GM21619 (cell line): ENCODE measurements around the gene IQGAP1.
"Not testable (repeated sequence)": the region's sequence is repeated elsewhere in the genome, so short reads cannot be mapped to it uniquely, and the experiment has no call there.

Experiments
- ATAC-seq: cut with Tn5 transposase; IDR thresholded peaks from one replicate; pipeline ENCODE4 v1.9.1; 2021; ENCODE audit not compliant: unreplicated experiment

Gene IQGAP1

DNA sequence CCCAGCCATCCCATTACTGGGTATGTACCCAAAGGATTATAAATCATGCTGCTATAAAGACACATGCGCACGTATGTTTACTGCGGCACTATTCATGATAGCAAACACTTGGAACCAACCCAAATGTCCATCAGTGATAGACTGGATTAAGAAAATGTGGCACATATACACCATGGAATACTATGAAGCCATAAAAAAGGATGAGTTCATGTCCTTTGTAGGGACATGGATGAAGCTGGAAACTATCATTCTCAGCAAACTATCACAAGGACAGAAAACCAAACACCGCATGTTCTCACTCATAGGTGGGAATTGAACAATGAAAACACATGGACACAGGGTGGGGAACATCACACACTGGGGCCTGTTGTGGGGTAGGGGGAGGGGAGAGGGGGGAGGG is 22.3 kb downstream of the IQGAP1 start:
- ATAC-seq: not testable (repeated sequence)

DNA sequence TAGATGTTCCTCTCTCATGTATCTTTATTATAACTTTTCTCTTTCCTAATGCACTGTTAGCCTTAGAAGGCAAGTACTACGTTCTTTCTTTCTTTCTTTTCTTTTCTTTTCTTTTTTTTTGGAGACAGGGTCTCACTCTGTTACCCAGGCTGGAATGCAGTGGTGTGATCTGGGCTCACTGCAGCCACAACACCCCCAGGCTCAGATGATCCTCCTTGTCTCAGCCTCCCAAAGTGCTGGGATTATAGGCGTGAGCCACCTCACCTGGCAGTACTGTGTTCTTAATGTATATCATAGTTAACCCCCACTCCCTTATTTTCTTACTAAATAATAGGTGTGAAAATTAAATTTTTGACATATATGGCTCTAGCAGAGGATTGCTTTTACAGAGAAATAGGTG is 23.1 kb downstream of the IQGAP1 start:
- no peak for ATAC-seq

DNA sequence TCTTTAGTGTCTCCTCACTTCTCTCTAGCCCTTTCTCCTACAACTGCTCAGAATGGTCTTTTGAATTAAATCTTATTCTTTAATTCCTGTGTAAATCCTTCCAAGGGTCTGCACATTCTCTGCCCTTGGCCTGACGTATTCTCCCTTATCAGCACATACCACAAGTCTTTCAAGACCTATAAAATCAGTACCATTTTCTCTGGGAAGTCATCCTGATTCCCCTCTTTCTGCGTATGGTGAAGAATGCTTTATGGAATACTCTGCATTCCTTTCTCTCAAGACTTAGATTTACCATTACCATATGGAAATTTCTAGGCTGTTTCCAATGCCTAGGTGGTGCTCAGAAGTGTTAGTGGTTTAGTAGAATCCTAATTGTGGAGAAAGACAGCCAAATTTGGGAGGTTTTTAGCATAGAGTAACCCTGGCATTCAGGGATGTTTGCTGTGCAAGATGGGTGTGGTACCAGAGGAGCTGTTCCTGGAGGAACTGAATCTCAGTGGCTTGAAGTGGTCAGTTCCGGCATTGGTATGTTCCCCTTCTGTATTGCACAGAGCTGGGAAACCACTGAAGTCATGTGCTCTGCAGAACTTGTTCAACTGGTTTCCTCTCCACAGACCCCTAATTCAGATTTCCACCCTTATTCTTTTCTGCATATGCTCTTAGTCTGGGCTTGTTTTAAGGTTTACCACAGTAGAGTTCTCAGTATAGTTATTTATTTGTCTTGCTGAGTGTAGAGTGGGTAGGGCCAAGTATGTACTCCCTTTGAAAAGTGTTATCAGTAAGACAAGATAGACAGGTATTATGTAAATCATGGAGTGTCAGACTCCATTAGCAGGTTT is 24.5 kb downstream of the IQGAP1 start:
- ATAC-seq: peak; percentile 88

GRCh38 chr15:90413411-90414379 is 25.7 kb downstream of the IQGAP1 start:
- ATAC-seq: no peak

DNA sequence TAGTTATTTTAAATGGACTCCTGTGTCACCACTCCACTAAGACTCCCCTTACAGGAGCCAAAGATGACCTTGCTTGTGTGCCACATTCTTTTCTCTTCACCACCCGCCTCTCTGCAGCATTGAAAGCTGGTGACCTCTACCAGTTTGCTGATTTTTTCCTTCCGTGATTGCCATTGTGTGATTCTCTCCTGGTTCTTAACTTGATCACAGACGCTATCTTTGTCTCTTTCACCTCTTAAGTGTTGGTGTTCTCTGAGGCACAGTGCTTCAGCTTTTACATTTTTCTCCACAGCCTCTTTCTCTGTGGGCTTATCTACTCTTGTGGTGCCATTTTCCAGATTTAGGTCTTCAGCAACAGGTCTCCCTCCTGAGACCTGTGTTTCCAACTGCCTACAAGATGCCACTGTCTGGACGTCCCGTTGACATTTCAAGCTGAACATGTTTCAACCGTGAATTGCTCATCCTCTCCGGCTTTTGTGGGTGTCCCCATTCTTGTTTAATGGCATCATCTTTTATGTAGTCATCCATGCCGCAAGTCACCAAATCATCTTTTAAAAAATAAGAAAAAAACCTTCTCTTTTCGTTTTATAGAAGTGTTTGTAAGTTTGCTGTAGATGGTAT is 26.5 kb downstream of the IQGAP1 start:
- no peak for ATAC-seq

DNA sequence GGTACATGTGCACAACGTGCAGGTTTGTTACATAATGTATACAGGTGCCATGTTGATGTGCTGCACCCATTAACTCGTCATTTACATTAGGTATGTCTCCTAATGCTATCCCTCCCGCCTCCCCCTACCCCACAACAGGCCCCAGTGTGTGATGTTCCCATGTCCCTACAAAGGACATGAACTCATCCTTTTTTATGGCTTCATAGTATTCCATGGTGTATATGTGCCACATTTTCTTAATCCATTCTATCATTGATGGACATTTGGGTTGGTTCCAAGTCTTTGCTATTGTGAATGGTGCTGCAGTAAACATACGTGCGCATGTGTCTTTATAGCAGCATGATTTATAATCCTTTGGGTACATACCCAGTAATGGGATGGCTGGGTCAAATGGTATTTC is 28.0 kb downstream of the IQGAP1 start:
- ATAC-seq: not testable (repeated sequence)

GRCh38 chr15:90418627-90419026 is 30.6 kb downstream of the IQGAP1 start:
- no peak for ATAC-seq

DNA sequence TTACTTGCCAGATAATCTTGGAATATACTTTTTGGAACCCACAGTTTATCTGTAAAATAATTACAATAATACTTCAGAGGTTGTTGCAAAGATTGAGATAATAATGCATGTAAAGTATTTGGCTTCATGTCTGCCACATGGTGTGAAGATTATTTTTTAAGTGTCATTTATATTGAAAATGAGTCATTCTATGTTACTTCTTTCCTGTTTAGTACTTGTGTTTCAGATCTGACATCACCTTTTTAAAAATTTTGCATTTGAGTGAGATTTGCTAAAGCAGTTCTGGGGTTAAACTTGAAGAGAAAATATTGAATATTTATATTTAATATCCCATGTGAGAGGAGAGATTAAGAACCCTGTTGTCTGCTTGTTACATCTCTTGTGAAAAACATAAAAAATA is 31.2 kb downstream of the IQGAP1 start:
- ATAC-seq: no peak

DNA sequence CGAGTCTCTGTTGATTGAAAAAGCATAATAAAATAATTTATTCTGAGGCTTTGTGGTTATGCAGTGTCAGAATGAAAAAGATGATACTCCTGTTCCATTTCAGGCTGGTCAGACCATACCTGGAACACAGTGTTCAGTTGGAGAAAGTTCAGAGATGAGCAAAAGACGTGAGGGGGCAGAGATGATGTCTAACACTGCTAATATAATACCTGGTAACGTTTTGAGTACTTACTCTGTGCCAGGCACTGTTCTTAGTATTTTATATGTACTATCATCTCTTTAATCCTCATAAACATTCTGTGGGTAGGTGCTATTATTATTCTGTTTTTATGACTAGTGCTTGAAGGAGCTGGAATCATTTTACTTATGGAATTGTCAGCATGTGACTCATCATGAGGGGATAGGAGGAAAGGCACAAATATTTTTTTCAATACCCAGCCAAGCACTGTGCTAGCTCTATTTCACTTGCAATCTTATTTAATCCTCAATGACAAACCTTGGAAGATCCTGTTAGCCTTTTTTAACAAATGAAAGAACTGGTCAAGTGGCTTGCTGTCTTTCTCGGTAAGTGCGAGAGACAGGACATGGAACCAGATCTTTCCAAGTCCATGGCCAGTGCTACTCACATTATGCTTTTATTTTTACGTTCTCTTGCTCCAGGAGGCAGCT is 31.8 kb downstream of the IQGAP1 start:
- peak; percentile 53 for ATAC-seq

DNA sequence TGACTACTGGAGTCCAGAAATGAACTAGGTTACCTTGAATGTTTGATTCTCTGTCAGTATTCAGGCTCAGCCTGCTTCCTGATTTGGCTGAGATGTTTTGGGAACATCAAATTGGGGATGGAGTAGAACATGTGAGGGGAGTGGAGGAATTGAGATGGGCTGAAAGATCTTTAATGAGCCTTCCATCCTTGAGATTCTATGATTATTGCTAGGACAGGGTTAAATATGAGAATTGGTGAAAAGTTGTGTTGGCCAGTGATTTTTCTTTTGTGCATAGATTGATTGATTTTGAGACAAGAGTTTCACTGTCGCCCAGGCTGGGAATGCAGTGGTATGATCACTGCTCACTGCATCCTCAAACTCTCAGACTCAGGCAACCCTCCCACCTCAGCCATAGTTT is 32.4 kb downstream of the IQGAP1 start:
- ATAC-seq: no peak

DNA sequence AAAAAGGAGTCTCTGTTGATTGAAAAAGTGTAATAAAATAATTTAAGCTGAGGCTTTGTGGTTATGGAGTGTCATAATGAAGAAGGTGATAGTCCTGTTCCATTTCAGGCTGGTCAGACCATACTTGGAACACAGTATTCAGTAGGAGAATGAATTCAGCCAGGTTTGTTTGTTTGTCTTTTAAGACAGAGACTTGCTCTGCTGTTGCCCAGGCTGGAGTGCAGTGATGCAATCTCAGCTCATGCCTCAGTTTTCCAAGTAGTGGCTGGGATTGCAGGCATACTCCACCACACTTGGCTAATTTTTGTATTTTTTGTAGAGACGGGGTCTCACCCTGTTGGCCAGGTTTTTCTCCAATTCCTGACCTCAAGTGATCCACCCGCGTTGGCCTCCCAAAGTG is 33.5 kb downstream of the IQGAP1 start:
- no peak for ATAC-seq

DNA sequence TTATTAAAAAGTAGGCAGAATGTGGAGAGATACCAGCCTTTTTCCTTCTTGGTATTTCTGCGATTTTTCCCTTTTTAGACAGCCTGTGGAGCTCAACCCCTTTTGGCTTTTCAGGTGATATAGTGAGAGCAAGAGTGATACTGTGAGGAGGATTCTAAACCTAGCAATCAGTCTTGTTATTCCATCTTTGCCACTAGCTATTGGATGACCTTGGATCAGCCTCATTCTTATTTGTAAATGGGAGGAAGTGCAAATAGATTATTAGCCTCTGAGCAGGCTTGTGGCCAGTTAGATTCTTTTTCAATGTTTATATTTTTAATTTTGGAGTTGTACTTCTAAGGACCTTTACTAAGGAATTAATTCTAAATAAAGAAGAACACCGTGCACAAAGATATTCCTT is 34.0 kb downstream of the IQGAP1 start:
- ATAC-seq: no peak

- no peak for ATAC-seq
Measured at GRCh38 chr15:90422936-90423335, 34.9 kb downstream of the IQGAP1 start.

DNA sequence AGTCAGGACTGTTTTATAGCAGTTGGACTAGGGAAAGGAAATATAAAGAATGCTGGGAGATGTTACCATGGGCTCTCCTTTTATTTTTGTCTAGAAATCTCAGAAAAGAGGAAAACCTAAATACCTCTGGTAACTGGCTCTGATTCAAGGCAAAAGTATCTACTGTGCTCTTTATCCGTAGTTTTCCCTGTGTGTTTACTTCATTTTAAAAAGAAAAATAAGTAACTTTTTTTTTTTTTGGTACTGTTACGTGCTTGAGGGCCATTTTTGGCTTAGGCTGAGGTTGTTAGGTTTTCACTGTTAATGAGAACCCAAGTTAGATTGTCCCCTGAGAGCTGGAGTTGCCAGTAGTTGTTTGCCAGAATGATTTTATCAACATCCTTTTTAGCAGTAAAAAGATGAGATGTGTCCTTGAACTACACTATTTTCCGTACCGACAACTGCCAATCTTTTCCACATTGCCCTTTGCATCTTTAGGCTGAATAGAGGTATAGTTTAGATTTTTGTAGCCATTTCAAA is 35.8 kb downstream of the IQGAP1 start:
- no peak for ATAC-seq

GRCh38 chr15:90425726-90426346 is 37.8 kb downstream of the IQGAP1 start:
- ATAC-seq: no peak

GRCh38 chr15:90427185-90427584 is 39.1 kb downstream of the IQGAP1 start:
- ATAC-seq: no peak

GRCh38 chr15:90432253-90432652 is 44.2 kb downstream of the IQGAP1 start:
- no peak for ATAC-seq

GRCh38 chr15:90435652-90436337 is 47.8 kb downstream of the IQGAP1 start:
- no peak for ATAC-seq

DNA sequence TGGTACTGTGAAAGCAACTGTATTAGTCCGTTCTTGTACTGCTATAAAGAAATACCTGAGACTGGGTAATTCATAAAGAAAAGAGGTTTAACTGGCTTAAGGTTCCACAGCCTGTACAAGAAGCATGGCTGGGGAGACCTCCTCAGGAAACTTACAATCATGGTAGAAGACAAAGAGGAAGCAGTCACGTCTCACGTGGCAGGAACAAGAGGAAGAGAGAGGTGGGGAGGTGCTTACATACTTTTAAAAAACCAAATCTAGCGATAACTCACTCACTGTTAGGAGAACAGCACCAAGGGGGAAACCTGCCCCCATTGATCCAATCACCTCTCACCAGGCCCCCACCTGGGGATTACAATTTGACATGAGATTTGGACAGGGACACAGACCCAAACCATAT is 48.9 kb downstream of the IQGAP1 start:
- no peak for ATAC-seq

DNA sequence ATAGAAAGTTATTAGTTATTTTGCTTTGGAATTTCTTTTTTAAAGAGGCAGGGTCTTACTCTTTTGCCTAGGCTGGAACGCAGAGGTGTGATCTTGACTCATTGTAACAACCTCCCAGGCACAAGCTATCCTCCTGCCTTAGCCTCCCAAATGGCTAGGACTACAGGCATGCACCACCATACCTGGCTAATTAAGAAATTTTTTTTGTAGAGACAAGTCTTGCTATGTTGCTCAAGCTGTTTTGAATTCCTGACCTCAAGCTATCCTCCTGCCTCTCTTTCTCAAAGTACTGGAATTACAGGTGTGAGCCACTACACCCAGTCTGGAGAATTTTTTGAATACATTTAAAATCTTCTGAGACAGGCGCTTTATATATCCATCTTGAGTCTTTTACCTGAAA is 49.5 kb downstream of the IQGAP1 start:
- ATAC-seq: no peak
